SK-N-SH (cell line): ENCODE measurements around the gene ITPRID2.

Experiments
- CHD2 ChIP-seq: fragments of 150-350 bp; IDR thresholded peaks from 2 replicates; pipeline ENCODE4 v1.6.1; 2018; ENCODE audit warnings: low read length; ENCODE audit not compliant: partially characterized antibody
- FOXM1 ChIP-seq: IDR thresholded peaks from 2 replicates; pipeline ENCODE4 v1.4.0; 2012; ENCODE audit warnings: low read depth, mild to moderate bottlenecking
- GABPA ChIP-seq: IDR thresholded peaks from 2 replicates; pipeline ENCODE4 v1.4.0; 2012; ENCODE audit warnings: low read depth, mild to moderate bottlenecking
- GATA2 ChIP-seq: sonication (generic); formaldehyde crosslinking; IDR thresholded peaks from 2 replicates; pipeline ENCODE4 v1.5.0; 2020; ENCODE audit warnings: mild to moderate bottlenecking, missing genetic modification reagents
- MAX ChIP-seq: IDR thresholded peaks from 2 replicates; pipeline ENCODE4 v1.4.0; 2012; ENCODE audit warnings: low read depth
- MEF2A ChIP-seq: IDR thresholded peaks from 2 replicates; pipeline ENCODE4 v1.4.0; 2012; ENCODE audit warnings: low read depth, borderline replicate concordance
- NRF1 ChIP-seq: IDR thresholded peaks from 2 replicates; pipeline ENCODE4 v1.6.1; 2012; ENCODE audit warnings: low read depth, mild to moderate bottlenecking, low read length
- POLR2AphosphoS5 ChIP-seq: IDR thresholded peaks from 2 replicates; pipeline ENCODE4 v1.6.1; 2012; ENCODE audit warnings: low read depth, low read length
- SIN3A ChIP-seq: IDR thresholded peaks from 2 replicates; pipeline ENCODE4 v1.6.1; 2012; ENCODE audit warnings: low read depth, mild to moderate bottlenecking, low read length, moderate library complexity, borderline replicate concordance
- TAF1 ChIP-seq: IDR thresholded peaks from 2 replicates; pipeline ENCODE4 v1.6.1; 2012; ENCODE audit warnings: low read depth, mild to moderate bottlenecking, low read length, moderate library complexity, borderline replicate concordance
- TEAD4 ChIP-seq: IDR thresholded peaks from 2 replicates; pipeline ENCODE4 v1.4.0; 2012; ENCODE audit warnings: mild to moderate bottlenecking, borderline replicate concordance; ENCODE audit not compliant: insufficient read depth
- TF ChIP-seq, protein P1 (sequence below): fragments of 200-600 bp; sonication (generic); IDR thresholded peaks from 2 replicates; pipeline ENCODE4 v1.6.1; 2017; ENCODE audit warnings: antibody characterized with exemption, mild to moderate bottlenecking, moderate library complexity
- TF ChIP-seq, protein P2 (sequence below): fragments of 150-350 bp; IDR thresholded peaks from 2 replicates; pipeline ENCODE4 v1.6.1; 2017; ENCODE audit warnings: antibody characterized with exemption, low read length, low read depth, borderline replicate concordance

DNA sequence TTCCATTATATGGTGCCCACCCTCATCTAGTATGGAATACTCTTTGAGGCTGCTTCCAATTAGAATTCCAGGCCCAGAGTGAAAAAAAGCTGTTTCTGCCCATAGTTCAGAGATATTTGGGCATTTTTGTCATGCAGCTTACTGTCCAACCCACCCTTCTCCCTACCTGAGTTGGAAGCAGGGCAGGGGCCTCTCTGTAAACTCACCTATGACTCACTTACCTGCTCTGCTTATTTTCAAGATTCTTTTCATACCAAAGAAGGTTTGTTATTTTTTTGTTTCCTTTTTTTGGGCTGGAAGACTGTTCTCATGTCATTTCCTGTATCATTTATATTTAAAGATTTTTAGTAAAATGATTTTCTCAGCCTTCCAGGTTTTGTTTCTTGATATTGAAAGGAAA lies 55.7 kb downstream of the ITPRID2 start:
- no peak for TF ChIP-seq TEAD4
- TF ChIP-seq, protein P1, sequence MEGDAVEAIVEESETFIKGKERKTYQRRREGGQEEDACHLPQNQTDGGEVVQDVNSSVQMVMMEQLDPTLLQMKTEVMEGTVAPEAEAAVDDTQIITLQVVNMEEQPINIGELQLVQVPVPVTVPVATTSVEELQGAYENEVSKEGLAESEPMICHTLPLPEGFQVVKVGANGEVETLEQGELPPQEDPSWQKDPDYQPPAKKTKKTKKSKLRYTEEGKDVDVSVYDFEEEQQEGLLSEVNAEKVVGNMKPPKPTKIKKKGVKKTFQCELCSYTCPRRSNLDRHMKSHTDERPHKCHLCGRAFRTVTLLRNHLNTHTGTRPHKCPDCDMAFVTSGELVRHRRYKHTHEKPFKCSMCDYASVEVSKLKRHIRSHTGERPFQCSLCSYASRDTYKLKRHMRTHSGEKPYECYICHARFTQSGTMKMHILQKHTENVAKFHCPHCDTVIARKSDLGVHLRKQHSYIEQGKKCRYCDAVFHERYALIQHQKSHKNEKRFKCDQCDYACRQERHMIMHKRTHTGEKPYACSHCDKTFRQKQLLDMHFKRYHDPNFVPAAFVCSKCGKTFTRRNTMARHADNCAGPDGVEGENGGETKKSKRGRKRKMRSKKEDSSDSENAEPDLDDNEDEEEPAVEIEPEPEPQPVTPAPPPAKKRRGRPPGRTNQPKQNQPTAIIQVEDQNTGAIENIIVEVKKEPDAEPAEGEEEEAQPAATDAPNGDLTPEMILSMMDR: no peak
- no peak for TF ChIP-seq MEF2A
- no peak for TF ChIP-seq MAX
- no peak for TF ChIP-seq SIN3A
- TF ChIP-seq TAF1: no peak
- no peak for TF ChIP-seq GATA2 (CRISPR knock-in tag)
- TF ChIP-seq POLR2AphosphoS5: no peak
- no peak for TF ChIP-seq FOXM1
- TF ChIP-seq, protein P2, sequence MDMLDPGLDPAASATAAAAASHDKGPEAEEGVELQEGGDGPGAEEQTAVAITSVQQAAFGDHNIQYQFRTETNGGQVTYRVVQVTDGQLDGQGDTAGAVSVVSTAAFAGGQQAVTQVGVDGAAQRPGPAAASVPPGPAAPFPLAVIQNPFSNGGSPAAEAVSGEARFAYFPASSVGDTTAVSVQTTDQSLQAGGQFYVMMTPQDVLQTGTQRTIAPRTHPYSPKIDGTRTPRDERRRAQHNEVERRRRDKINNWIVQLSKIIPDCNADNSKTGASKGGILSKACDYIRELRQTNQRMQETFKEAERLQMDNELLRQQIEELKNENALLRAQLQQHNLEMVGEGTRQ: no peak
- TF ChIP-seq GABPA: no peak
- no peak for TF ChIP-seq NRF1
- TF ChIP-seq CHD2: no peak
